Mucosa of rectum (tissue), 2 donors: Measurements from ENCODE around the gene RNASEH2C.

Source experiments
- H3K27ac ChIP-seq, 2 donors: one replicate each; pipeline ENCODE4 v1.7.0; 2013; ENCODE audit warnings: inconsistent platforms in 2 of 2, low read depth in 2 of 2, low read length in 2 of 2
- H3K27me3 ChIP-seq, 2 donors: one replicate each; pipeline ENCODE4 v1.7.0; 2013; ENCODE audit warnings: low read length in 2 of 2; ENCODE audit not compliant: control insufficient read depth in 2 of 2, insufficient read depth in 2 of 2
- H3K36me3 ChIP-seq, 2 donors: one replicate each; pipeline ENCODE4 v1.7.0; 2013; ENCODE audit warnings: low read length in 2 of 2; ENCODE audit not compliant: control insufficient read depth in 2 of 2, insufficient read depth in 2 of 2
- H3K4me1 ChIP-seq, 2 donors: one replicate each; pipeline ENCODE4 v1.7.0; 2013; ENCODE audit warnings: low read length in 2 of 2, mild to moderate bottlenecking in 1 of 2; ENCODE audit not compliant: control insufficient read depth in 2 of 2, insufficient read depth in 2 of 2
- H3K4me3 ChIP-seq, 2 donors: one replicate each; pipeline ENCODE4 v1.7.0; 2013; ENCODE audit warnings: low read length in 2 of 2
- H3K9ac ChIP-seq, 2 donors: one replicate each; pipeline ENCODE4 v1.7.0; 2013; ENCODE audit warnings: low read length in 2 of 2, low read depth in 1 of 2, mild to moderate bottlenecking in 1 of 2
- H3K9me3 ChIP-seq, 2 donors: one replicate each; pipeline ENCODE4 v1.7.0; 2013; ENCODE audit warnings: low read length in 2 of 2; ENCODE audit not compliant: control insufficient read depth in 2 of 2
- donor health status: healthy.
- donor health status: Normal muscosa, but diverticular disease.

Gene RNASEH2C

GRCh38 chr11:65718964-65719492, 1.6 kb downstream of the RNASEH2C start:
- peaks cover 42 to 45% of the 10 kb centered on the region in 2 donors for H3K36me3 ChIP-seq
- no peak overlapping the region for H3K9ac ChIP-seq

GRCh38 chr11:65718531-65718930, 2.1 kb downstream of the RNASEH2C start:
- Histone ChIP-seq H3K4me3 (no peak overlapping the region), H3K27ac (no peak overlapping the region), H3K36me3 (peaks cover 46 to 50% of the 10 kb centered on the region in 2 donors)

More at GRCh38 chr11:65718964-65719492, 1.6 kb downstream of the RNASEH2C start:
- no peak overlapping the region for H3K27ac ChIP-seq
- H3K4me1 ChIP-seq: peaks cover 16 to 20% of the 10 kb centered on the region in 2 donors
- H3K9me3 ChIP-seq: no peaks in the 10 kb centered on the region
- H3K27me3 ChIP-seq: no peaks in the 10 kb centered on the region
- H3K4me3 ChIP-seq: peak overlapping the region; percentile 1 to 89

GRCh38 chr11:65717906-65718305, 2.7 kb downstream of the RNASEH2C start:
- H3K27ac ChIP-seq: no peak overlapping the region
- H3K36me3 ChIP-seq: peaks cover 50 to 55% of the 10 kb centered on the region in 2 donors
- H3K4me3 ChIP-seq: no peak overlapping the region
- peaks cover 20 to 22% of the 10 kb centered on the region in 2 donors for H3K4me1 ChIP-seq
- no peaks in the 10 kb centered on the region for H3K27me3 ChIP-seq
- H3K9me3 ChIP-seq: no peaks in the 10 kb centered on the region
- no peak overlapping the region for H3K9ac ChIP-seq

More at GRCh38 chr11:65718531-65718930, 2.1 kb downstream of the RNASEH2C start:
- H3K9me3 ChIP-seq: no peaks in the 10 kb centered on the region
- no peaks in the 10 kb centered on the region for H3K27me3 ChIP-seq
- peaks cover 16 to 20% of the 10 kb centered on the region in 2 donors for H3K4me1 ChIP-seq
- no peak overlapping the region for H3K9ac ChIP-seq

GRCh38 chr11:65716774-65717405, 3.7 kb downstream of the RNASEH2C start:
- H3K9me3 ChIP-seq: no peaks in the 10 kb centered on the region
- no peak overlapping the region for H3K9ac ChIP-seq
- no peak overlapping the region for H3K27ac ChIP-seq
- H3K4me1 ChIP-seq: peaks cover 23 to 26% of the 10 kb centered on the region in 2 donors
- H3K27me3 ChIP-seq: no peaks in the 10 kb centered on the region
- H3K36me3 ChIP-seq: peaks cover 50 to 55% of the 10 kb centered on the region in 2 donors
- H3K4me3 ChIP-seq: no peak overlapping the region

- H3K27ac ChIP-seq: no peak overlapping the region
- no peak overlapping the region for H3K9ac ChIP-seq
- peaks cover 50 to 55% of the 10 kb centered on the region in 2 donors for H3K36me3 ChIP-seq
- no peak overlapping the region for H3K4me3 ChIP-seq
- no peaks in the 10 kb centered on the region for H3K27me3 ChIP-seq
- H3K4me1 ChIP-seq: peaks cover 23 to 26% of the 10 kb centered on the region in 2 donors
- H3K9me3 ChIP-seq: no peaks in the 10 kb centered on the region
Measured at GRCh38 chr11:65716302-65716701, 4.3 kb downstream of the RNASEH2C start.

- H3K36me3 ChIP-seq: peaks cover 50 to 55% of the 10 kb centered on the region in 2 donors
- no peaks in the 10 kb centered on the region for H3K9me3 ChIP-seq
- H3K27ac ChIP-seq: no peak overlapping the region
- H3K4me3 ChIP-seq: no peak overlapping the region
- H3K9ac ChIP-seq: no peak overlapping the region
- H3K4me1 ChIP-seq: peaks cover 17 to 22% of the 10 kb centered on the region in 2 donors
- no peaks in the 10 kb centered on the region for H3K27me3 ChIP-seq
Measured at GRCh38 chr11:65714433-65714832, 6.2 kb downstream of the RNASEH2C start.

GRCh38 chr11:65713212-65713969, 7.2 kb downstream of the RNASEH2C start:
- Histone ChIP-seq H3K4me3 (peak overlapping the region in 1 of 2 donors; percentile 93), H3K36me3 (peaks cover 42 to 48% of the 10 kb centered on the region in 2 donors), H3K27me3 (no peaks in the 10 kb centered on the region), H3K27ac (no peak overlapping the region), H3K4me1 (peaks cover 7 to 15% of the 10 kb centered on the region in 2 donors), H3K9ac (no peak overlapping the region), H3K9me3 (no peaks in the 10 kb centered on the region)

GRCh38 chr11:65712633-65713076, 7.9 kb downstream of the RNASEH2C start:
- peak overlapping the region; percentile 87 to 95 for H3K9ac ChIP-seq
- H3K27me3 ChIP-seq: no peaks in the 10 kb centered on the region
- H3K4me3 ChIP-seq: peak overlapping the region; percentile 93 to 97
- no peaks in the 10 kb centered on the region for H3K9me3 ChIP-seq
- peaks cover 7 to 11% of the 10 kb centered on the region in 2 donors for H3K4me1 ChIP-seq
- peaks cover 35 to 41% of the 10 kb centered on the region in 2 donors for H3K36me3 ChIP-seq
- H3K27ac ChIP-seq: peak overlapping the region; percentile 99 to 100

- Histone ChIP-seq H3K4me1 (peaks cover 7 to 11% of the 10 kb centered on the region in 2 donors), H3K9ac (peak within 1 kb of the TSS; percentile 87 to 95), H3K27ac (peak within 1 kb of the TSS; percentile 99 to 100), H3K9me3 (no peaks in the 10 kb centered on the region), H3K27me3 (no peaks in the 10 kb centered on the region), H3K4me3 (peak within 1 kb of the TSS; percentile 93 to 97), H3K36me3 (peaks cover 29 to 34% of the 10 kb centered on the region in 2 donors)
Measured at GRCh38 chr11:65711785-65712632, 8.6 kb downstream of the RNASEH2C start, which contains the start of gene KAT5. KAT5 (plus strand) TSS chr11:65712252; CDS start chr11:65712268, 16 bp downstream.
